NCI-H2107 treated with DMSO at 0.1 percent for 48 hours (cell line): ENCODE data around the gene KLF11.

Experiments used
- DNase-seq: peaks from one replicate; lab custom pipeline; 2025; ENCODE audit not compliant: unreplicated experiment; lab: John Stamatoyannopoulos, UW

The KLF11 gene

DNA sequence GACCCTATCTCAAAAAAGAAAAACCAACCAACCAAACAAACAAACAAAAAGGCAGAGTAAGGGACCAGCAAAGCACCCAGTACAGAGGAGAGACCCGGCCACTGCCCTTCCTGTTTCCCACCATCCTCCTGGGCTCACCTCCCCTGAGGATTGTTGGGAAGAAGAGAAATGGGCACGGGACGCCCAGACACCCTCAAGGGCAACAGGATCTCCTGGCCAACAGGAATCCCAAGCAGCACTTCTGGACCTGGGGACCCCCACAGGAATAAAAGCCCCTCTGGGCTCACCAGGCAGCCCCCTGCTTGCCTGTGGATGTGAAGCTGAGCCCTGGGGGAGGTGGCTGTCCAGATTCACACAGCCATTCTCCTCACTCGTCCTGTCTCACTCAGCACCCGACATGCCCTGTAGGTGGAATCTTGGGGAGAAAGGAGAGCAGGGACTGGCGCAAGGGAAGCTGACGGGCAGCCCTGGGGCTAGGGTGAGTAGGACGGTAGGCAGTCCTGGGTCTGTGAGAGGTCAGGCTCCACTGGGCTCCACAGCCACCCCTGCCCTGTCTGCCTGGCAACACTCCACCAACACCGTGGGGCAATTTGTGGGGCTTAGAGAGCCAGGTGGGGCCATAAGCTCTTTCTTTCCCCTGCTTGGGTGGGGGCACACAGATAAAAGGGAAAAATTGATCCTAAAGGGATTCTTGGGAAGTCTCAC lies 18.0 kb downstream of the KLF11 start:
- no peak for DNase-seq

GRCh38 chr2:10062931-10063365 lies 19.6 kb downstream of the KLF11 start:
- no peak for DNase-seq

- DNase-seq: no peak
These were observed 20.2 kb downstream of the KLF11 start for GRCh38 chr2:10063566-10063965.

GRCh38 chr2:10064932-10065772 lies 21.8 kb downstream of the KLF11 start:
- DNase-seq: no peak

DNA sequence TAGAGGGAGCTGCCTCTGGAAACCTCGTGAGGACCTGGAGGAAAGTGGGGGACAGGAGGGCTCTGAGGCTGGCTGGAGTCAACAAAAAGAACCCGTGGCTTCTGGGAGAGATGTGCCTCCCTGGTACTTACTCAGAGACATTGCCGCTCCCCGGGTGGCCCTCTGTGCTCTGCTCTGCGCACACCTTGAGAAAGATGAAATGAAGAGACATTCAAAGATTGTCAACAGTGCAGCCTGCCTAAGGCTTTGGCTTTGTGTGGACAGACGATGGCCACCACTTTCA lies 22.4 kb downstream of the KLF11 start:
- DNase-seq: no peak

DNA sequence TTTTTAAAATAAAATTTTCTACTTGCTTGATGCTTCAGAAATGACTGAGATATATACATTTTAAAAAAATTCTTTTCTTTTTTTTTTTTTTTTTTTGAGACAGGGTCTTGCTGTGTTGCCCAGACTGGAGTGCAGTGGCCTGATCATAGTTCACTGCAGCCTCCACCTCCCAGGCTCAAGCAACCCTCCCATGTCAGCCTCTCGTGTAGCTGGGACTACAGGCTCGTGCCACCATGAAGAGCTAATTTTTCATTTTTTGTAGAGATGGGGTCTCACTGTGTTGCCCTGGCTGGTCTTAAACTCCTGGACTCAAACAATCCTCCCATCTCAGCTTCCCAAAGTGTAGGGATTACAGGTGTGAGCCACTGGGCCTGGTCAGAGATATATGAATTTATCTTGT lies 24.0 kb downstream of the KLF11 start:
- no peak for DNase-seq

GRCh38 chr2:10067881-10068280 lies 24.5 kb downstream of the KLF11 start:
- DNase-seq: no peak

- DNase-seq: no peak
These were observed 27.8 kb downstream of the KLF11 start for GRCh38 chr2:10071176-10071575.

- DNase-seq: no peak
These were observed 28.2 kb downstream of the KLF11 start for GRCh38 chr2:10071595-10071994.

DNA sequence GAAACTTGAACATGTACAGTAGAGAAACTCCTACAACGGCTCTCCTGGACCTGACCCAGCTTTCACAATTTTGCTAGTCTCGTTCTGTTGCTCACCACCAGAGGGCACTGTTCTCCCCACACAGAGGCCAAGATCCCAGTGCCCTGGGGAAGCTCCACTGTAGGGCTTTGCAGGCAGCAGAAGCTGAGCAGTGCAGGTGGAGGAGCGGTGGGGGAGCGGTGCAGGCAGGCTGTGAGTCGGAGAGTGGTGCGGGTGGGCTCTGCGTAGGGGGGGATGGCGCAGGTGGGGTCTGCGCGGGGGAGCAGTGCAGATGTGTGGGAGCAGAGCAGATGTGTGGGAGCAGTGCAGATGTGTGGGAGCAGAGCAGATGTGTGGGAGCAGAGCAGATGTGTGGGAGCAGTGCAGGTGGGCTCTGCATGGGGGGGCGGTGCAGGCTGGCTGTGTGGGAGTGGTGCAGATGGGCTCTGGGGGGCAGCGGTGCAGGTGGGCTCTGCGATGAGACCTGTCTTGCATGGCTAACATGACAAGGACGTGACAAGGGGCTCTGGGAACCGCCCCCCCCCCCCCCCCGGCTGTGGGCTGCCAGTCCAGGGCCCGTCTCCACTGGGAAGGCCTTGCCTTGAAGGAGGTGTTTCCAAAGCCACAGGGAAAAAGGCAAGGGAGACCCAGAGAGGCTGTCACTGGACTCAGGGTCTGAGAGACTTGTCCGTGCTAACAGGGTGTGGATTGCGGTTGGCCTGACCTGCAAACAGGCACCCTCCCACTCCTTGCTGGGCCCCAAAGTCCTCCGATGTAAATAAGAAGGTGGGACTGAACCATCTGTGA lies 29.5 kb downstream of the KLF11 start:
- peak; percentile 85 for DNase-seq

GRCh38 chr2:10073706-10074105 lies 30.4 kb downstream of the KLF11 start:
- DNase-seq: no peak

GRCh38 chr2:10075101-10075500 lies 31.8 kb downstream of the KLF11 start:
- no peak for DNase-seq

- DNase-seq: no peak
These were observed 32.3 kb downstream of the KLF11 start for GRCh38 chr2:10075571-10076209.

- no peak for DNase-seq
These were observed 33.2 kb downstream of the KLF11 start for GRCh38 chr2:10076511-10076910.

DNA sequence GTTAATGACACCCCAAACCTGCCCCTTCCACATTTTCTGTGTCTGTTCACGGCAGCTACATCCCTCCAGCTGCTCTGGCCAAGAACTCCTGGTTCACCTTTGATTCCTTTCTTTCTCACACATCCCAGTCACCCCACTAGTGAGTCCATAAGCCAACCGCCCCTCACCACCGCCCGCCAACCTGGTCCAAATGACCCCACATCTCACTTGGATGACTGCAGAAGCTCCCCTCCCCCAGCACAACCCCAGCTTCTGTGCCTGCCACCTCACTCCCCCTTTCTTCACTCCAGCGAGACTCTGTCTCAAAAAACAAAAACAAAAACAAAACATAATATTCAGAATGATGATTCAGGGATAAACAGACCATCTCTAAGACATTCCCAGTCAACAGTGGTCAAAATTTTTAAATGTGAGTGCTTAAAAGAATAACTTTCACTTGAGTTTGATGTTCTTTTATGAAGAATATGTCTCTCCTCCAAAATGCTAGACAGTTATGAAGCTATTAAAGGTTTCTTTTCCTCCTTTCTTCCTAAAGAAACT lies 33.7 kb downstream of the KLF11 start:
- DNase-seq: no peak

GRCh38 chr2:10078001-10078400 lies 34.7 kb downstream of the KLF11 start:
- no peak for DNase-seq

- DNase-seq: no peak
These were observed 35.4 kb downstream of the KLF11 start for GRCh38 chr2:10078704-10079265.

- DNase-seq: no peak
These were observed 36.0 kb downstream of the KLF11 start for GRCh38 chr2:10079266-10079869.

DNA sequence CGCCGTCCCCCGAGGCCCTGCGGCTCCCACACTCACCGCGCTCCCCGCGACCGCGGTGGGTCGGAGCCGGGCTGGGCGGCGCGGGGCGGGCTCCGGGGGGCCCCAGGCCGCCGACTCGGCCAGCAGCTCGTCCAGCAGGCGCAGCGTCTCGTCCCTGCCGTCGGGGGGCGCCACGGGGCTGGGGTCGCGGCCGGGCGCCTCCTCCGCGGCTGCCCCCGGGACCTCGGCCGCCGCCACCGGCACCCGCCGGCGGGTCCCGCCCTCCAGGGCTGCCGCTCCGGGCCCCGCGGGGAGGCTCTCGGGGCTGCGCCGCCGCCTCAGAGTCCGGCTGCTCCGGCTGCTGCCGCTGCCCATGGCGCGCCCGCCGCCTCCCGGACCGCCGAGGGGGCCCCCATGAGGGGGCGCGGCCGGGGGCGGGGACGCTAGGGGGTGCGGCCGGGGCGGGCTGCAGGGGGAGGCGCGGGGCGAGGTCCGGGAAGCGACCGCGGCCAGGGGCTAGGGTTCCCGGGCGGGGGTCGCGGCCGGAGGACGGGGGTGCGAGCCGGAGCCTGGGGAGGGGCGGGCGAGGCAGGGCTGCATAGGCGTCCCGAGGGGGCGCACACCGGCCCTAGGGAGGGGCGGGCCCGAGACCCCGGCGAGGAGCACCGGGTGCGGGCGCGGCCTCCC lies 36.7 kb downstream of the KLF11 start, which contains the start of gene CYS1:
Gene CYS1 (minus strand): TSS at position 542 of the 666 bp plus-strand sequence. CDS start 188 bp downstream, at position 354.
- no peak for DNase-seq
